Measurements from ENCODE around the gene TMEM115.

The TMEM115 gene

GRCh38 chr3:50382722-50383121, 23.4 kb upstream of the TMEM115 start:
- Histone ChIP-seq H3K4me3 (replicated peaks; ENCODE audit: low read depth, low read length) (no peak overlapping the region), H3K27me3 (replicated peaks; ENCODE audit: control insufficient read depth, insufficient read depth, low read length) (peaks cover 2% of the 10 kb centered on the region; the same call in 1 of the 2 replicates), H3K36me3 (ENCODE audit: control insufficient read depth, insufficient read depth, low read length) (no peaks in the 10 kb centered on the region)
- TF ChIP-seq, protein P1, sequence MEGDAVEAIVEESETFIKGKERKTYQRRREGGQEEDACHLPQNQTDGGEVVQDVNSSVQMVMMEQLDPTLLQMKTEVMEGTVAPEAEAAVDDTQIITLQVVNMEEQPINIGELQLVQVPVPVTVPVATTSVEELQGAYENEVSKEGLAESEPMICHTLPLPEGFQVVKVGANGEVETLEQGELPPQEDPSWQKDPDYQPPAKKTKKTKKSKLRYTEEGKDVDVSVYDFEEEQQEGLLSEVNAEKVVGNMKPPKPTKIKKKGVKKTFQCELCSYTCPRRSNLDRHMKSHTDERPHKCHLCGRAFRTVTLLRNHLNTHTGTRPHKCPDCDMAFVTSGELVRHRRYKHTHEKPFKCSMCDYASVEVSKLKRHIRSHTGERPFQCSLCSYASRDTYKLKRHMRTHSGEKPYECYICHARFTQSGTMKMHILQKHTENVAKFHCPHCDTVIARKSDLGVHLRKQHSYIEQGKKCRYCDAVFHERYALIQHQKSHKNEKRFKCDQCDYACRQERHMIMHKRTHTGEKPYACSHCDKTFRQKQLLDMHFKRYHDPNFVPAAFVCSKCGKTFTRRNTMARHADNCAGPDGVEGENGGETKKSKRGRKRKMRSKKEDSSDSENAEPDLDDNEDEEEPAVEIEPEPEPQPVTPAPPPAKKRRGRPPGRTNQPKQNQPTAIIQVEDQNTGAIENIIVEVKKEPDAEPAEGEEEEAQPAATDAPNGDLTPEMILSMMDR (IDR thresholded peaks at IDR 0.05; ENCODE audit: insufficient read depth, low read length, poor library complexity, severe bottlenecking) = no peak
- no peak for DNase-seq (ENCODE audit: extremely low read depth, insufficient read length)

- TF ChIP-seq, protein P1 (IDR thresholded peaks at IDR 0.05; ENCODE audit: insufficient read depth, low read length, poor library complexity, severe bottlenecking) = no peak
- H3K27me3 ChIP-seq (replicated peaks; ENCODE audit: control insufficient read depth, insufficient read depth, low read length) = no peaks in the 10 kb centered on the region; the same call in 1 of the 2 replicates
- no peak for DNase-seq (ENCODE audit: extremely low read depth, insufficient read length)
- no peaks in the 10 kb centered on the region for H3K36me3 ChIP-seq (ENCODE audit: control insufficient read depth, insufficient read depth, low read length)
- no peak overlapping the region for H3K4me3 ChIP-seq (replicated peaks; ENCODE audit: low read depth, low read length)
Observed at GRCh38 chr3:50381383-50381782, 22.1 kb upstream of the TMEM115 start.

DNA sequence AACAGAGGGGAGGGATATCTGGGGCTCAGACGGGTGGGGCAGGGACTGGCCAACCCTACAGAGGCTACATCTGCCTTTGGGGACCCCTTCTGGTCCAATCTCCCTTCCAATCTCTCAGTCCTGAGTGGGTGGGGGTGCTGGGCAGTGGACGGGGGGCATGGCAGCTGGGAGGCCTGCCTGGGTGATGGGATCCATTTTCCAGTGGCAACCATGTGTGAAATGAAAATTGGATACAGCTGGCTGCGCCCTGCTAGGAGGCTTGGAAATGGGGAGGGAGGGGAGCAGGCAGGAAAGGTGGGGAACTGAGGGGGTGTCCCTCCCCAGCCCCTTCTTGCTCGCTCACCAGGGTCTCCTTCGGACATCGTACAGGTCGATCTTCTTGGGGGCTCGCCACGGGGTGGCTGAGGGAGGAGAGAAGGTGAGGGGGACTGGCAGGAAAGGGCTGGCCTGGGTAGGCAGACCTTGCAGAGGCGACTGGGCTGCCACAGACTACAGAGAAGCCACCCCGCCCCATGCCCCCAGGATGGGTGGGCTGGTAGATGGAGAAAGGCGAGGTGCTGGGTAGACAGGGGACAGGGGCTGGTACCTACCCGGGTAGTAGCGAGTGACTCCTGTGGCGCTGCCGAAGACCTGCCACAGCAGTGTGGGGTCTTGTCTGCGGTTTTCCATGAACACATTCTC, 21.2 kb upstream of the TMEM115 start:
- no peaks in the 10 kb centered on the region; the same call in 1 of the 2 replicates for H3K27me3 ChIP-seq (replicated peaks; ENCODE audit: control insufficient read depth, insufficient read depth, low read length)
- no peaks in the 10 kb centered on the region for H3K36me3 ChIP-seq (ENCODE audit: control insufficient read depth, insufficient read depth, low read length)
- no peak for DNase-seq (ENCODE audit: extremely low read depth, insufficient read length)
- H3K4me3 ChIP-seq (replicated peaks; ENCODE audit: low read depth, low read length) = no peak overlapping the region
- TF ChIP-seq, protein P1 (IDR thresholded peaks at IDR 0.05; ENCODE audit: insufficient read depth, low read length, poor library complexity, severe bottlenecking) = no peak

DNA sequence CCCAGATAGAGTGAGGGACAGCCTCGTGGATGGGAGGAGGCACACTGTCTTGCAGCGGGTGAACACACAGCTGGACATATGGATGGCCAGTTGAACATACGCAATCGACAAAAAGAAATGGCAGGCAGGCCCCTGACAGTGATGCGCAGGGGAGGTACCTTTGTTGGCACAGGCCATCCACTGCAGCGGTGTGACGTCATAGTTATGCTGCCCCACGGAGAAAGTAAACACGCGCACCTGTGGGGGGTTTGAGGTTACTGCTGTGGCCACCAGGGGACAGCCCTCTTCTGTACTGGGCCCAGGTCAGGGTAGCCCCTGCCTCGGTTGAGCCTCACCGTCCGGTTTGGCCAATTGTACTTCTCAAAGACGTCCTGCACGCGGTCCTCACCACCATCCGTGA, 19.4 kb upstream of the TMEM115 start:
- TF ChIP-seq, protein P1 (IDR thresholded peaks at IDR 0.05; ENCODE audit: insufficient read depth, low read length, poor library complexity, severe bottlenecking) = no peak
- no peaks in the 10 kb centered on the region for H3K36me3 ChIP-seq (ENCODE audit: control insufficient read depth, insufficient read depth, low read length)
- DNase-seq (ENCODE audit: extremely low read depth, insufficient read length) = no peak

GRCh38 chr3:50378024-50378423, 18.7 kb upstream of the TMEM115 start:
- TF ChIP-seq, protein P1 (IDR thresholded peaks at IDR 0.05; ENCODE audit: insufficient read depth, low read length, poor library complexity, severe bottlenecking) = no peak
- no peaks in the 10 kb centered on the region; the same call in 1 of the 2 replicates for H3K27me3 ChIP-seq (replicated peaks; ENCODE audit: control insufficient read depth, insufficient read depth, low read length)
- no peak for DNase-seq (ENCODE audit: extremely low read depth, insufficient read length)
- no peak overlapping the region for H3K4me3 ChIP-seq (replicated peaks; ENCODE audit: low read depth, low read length)
- no peaks in the 10 kb centered on the region for H3K36me3 ChIP-seq (ENCODE audit: control insufficient read depth, insufficient read depth, low read length)

More for the DNA sequence above, 19.4 kb upstream of the TMEM115 start:
- Histone ChIP-seq H3K4me3 (replicated peaks; ENCODE audit: low read depth, low read length) (no peak overlapping the region), H3K27me3 (replicated peaks; ENCODE audit: control insufficient read depth, insufficient read depth, low read length) (no peaks in the 10 kb centered on the region; the same call in 1 of the 2 replicates)

All from GM06990 (cell line).